MCF 10A (cell line): ENCODE measurements around the gene TOR4A. TPM values are rescaled to one million over a fixed set of nuclear protein-coding genes. Genes with fewer than 3 reads are reported as not detected.

Source experiments
- BruUV-seq: library from RNA; stranded (reverse); fragments of 400-500 nt; replicated peaks from 2 replicates; lab custom pipeline; 2021; lab: Mats Ljungman, UMichigan
- CTCF ChIA-PET: fragments of 300-600 bp; sonication (Branson Sonifier 250); formaldehyde crosslinking; extraction: SDS; loops from one replicate; lab custom pipeline; 2021; ENCODE audit warnings: antibody characterized with exemption, inconsistent platforms; lab: Yijun Ruan, JAX
- POLR2A ChIA-PET: fragments of 300-600, 350-650 bp; sonication (Branson Sonifier 250); formaldehyde crosslinking; extraction: SDS; loops from one replicate; lab custom pipeline; 2020; ENCODE audit warnings: antibody characterized with exemption, inconsistent platforms; lab: Yijun Ruan, JAX
- DNase-seq: peaks from one replicate; pipeline ENCODE4 v3.0.0-alpha.2; 2018; ENCODE audit not compliant: unreplicated experiment
- H3K27ac Mint-ChIP-seq: one replicate; pipeline ENCODE4 v1.8.0; 2022; ENCODE audit warnings: mild to moderate bottlenecking, low read depth, mixed read lengths; ENCODE audit not compliant: unreplicated experiment
- H3K27me3 Mint-ChIP-seq: one replicate; pipeline ENCODE4 v1.8.0; 2022; ENCODE audit warnings: mixed read lengths; ENCODE audit not compliant: insufficient read depth, unreplicated experiment
- H3K36me3 Mint-ChIP-seq: one replicate; pipeline ENCODE4 v1.8.0; 2022; ENCODE audit warnings: mild to moderate bottlenecking, moderate library complexity, mixed read lengths; ENCODE audit not compliant: insufficient read depth, unreplicated experiment
- H3K4me1 Mint-ChIP-seq: one replicate; pipeline ENCODE4 v1.8.0; 2022; ENCODE audit warnings: mixed read lengths; ENCODE audit not compliant: insufficient read depth, unreplicated experiment
- H3K4me3 Mint-ChIP-seq: one replicate; pipeline ENCODE4 v1.8.0; 2022; ENCODE audit warnings: mild to moderate bottlenecking, moderate library complexity, mixed read lengths; ENCODE audit not compliant: unreplicated experiment
- H3K9me3 Mint-ChIP-seq: one replicate; pipeline ENCODE4 v1.8.0; 2022; ENCODE audit warnings: mixed read lengths; ENCODE audit not compliant: unreplicated experiment
- intact Hi-C: fragments of 100-400 bp; cut with micrococcal nuclease; formaldehyde crosslinking; loops from 2 replicates; pipeline ENCODE4 v1.14.1; 2022
- total RNA-seq: library from RNA; stranded (reverse); gene quantifications from 2 replicates; pipeline ENCODE4 v1.2.3, GENCODE V29; 2022
- TF ChIP-seq, protein P1 (sequence below): fragments of 200-600 bp; IDR thresholded peaks from one replicate; pipeline ENCODE4 v1.8.0; 2022; ENCODE audit warnings: antibody characterized with exemption, mild to moderate bottlenecking; ENCODE audit not compliant: unreplicated experiment

TOR4A gene
- total RNA-seq, 1 experiment from 2014 or later: 21.9 TPM

DNA sequence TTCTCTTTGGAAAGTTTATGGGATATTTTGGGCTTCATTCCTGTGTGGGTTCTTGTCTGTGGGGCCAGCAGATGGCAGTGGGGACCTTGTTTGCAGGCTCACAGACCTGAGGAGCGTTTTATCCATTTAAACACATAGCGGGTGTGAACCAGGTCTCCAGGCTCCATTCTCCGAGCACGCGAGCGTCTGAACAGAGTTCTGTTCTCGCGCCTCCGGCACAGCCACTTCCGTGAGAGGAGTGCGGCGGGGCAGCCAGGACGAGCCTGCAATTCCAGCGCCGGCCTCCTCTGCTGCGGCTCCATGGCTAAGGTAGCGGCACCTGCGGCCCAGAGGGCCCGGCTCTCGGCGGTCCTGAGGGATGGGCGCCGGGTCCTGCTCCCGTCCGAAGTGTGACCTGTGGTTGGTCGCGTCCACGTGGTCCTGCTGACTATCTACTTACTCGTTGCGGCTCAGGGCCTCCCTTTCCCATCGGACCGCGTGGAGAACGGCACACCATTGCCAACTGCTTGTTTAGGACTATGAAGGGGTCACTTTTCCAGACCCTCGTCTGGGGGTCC lies 17.2 kb downstream of the TOR4A start:
- intact Hi-C loops: loop anchor here (2.0 kb wide), 1 partner anchor 150 kb away; no protein-coding TSS in a partner anchor
- TF ChIP-seq, protein P1, sequence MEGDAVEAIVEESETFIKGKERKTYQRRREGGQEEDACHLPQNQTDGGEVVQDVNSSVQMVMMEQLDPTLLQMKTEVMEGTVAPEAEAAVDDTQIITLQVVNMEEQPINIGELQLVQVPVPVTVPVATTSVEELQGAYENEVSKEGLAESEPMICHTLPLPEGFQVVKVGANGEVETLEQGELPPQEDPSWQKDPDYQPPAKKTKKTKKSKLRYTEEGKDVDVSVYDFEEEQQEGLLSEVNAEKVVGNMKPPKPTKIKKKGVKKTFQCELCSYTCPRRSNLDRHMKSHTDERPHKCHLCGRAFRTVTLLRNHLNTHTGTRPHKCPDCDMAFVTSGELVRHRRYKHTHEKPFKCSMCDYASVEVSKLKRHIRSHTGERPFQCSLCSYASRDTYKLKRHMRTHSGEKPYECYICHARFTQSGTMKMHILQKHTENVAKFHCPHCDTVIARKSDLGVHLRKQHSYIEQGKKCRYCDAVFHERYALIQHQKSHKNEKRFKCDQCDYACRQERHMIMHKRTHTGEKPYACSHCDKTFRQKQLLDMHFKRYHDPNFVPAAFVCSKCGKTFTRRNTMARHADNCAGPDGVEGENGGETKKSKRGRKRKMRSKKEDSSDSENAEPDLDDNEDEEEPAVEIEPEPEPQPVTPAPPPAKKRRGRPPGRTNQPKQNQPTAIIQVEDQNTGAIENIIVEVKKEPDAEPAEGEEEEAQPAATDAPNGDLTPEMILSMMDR: peak; percentile 30
- H3K4me1 Mint-ChIP-seq: no peaks in the 10 kb centered on the region
- no peak overlapping the region for H3K4me3 Mint-ChIP-seq
- peaks cover 11% of the 10 kb centered on the region for H3K27me3 Mint-ChIP-seq
- H3K27ac Mint-ChIP-seq: no peak overlapping the region
- DNase-seq: no peak
- ChIA-PET CTCF (interaction anchor here (0.6 to 0.8 kb wide), 4 partner anchors 71 to 126 kb away, joined by 3 read pairs; no protein-coding TSS in a partner anchor), POLR2A (interaction anchor here (1.8 kb wide), 1 partner anchor 17 kb away, joined by 7 read pairs; the partner anchor contains the start of gene TOR4A)
- peaks cover 5% of the 10 kb centered on the region for H3K36me3 Mint-ChIP-seq
- no TSS peak for BruUV-seq
- no peaks in the 10 kb centered on the region for H3K9me3 Mint-ChIP-seq

- H3K27me3 Mint-ChIP-seq: peaks cover 11% of the 10 kb centered on the region
- H3K27ac Mint-ChIP-seq: no peak overlapping the region
- no peak for DNase-seq
- POLR2A ChIA-PET: no interaction called here
- H3K4me1 Mint-ChIP-seq: no peaks in the 10 kb centered on the region
- no peaks in the 10 kb centered on the region for H3K9me3 Mint-ChIP-seq
- H3K36me3 Mint-ChIP-seq: peaks cover 5% of the 10 kb centered on the region
- no peak overlapping the region for H3K4me3 Mint-ChIP-seq
- intact Hi-C loops: loop anchor here (2.0 kb wide), 1 partner anchor 149 kb away; no protein-coding TSS in a partner anchor
- CTCF ChIA-PET: interaction anchor here (0.6 to 1.3 kb wide), 4 partner anchors 80 to 150 kb away, joined by 3 to 4 read pairs (median 3); no protein-coding TSS in a partner anchor
- TF ChIP-seq, protein P1: peak; percentile 61
- BruUV-seq: no TSS peak
Observed at GRCh38 chr9:137295238-137295811, 17.8 kb downstream of the TOR4A start.

DNA sequence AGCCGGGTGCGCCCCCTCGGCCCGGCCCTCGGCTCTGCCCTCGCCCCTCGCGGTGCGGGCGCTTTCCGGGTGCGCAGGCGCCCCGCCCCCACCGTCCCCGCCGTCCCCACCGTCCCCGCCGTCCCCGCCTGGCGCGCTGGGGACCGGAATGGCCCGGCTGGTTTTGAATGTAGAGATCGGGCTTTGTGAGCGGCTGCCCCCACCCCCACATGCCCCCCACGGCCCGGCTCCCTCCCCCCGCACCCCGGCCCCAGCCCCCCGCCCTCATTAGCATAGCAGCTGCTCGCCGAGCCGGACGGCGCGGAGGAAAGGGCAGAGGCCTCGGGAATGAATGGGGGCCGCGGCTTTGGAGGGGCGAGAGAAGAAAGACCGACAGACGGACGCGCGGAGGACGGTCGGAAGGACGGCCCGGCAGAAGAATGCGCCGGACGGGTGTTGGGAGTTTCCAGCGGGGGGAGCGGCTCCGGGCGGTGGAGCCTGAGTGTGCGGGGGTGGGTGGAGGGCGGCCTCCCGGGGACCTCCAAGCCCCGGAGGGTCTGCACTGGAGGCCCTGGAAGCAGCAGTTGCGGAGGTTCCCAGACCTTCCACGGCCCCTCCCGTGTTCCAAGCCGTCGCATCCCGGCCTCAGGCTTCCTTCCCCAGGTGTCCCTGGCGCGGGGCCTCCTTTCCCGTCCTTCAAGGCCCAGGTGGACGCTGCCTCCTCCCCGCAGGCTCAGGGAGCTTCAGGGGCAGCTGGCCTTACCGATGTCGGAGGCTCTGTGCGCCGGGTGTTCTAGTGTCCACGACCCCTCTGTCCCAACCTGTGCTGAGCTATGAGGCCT lies 18.5 kb downstream of the TOR4A start:
- Mint-ChIP-seq H3K36me3 (peaks cover 5% of the 10 kb centered on the region), H3K9me3 (no peaks in the 10 kb centered on the region), H3K4me1 (no peaks in the 10 kb centered on the region), H3K4me3 (peak overlapping the region; percentile 44), H3K27ac (no peak overlapping the region), H3K27me3 (peaks cover 11% of the 10 kb centered on the region)
- TF ChIP-seq, protein P1: no peak
- BruUV-seq: no TSS peak
- DNase-seq: no peak
- intact Hi-C loops: loop anchor here (2.0 kb wide), 1 partner anchor 149 kb away; no protein-coding TSS in a partner anchor
- CTCF ChIA-PET: interaction anchor here (0.6 to 1.3 kb wide), 2 partner anchors 8 to 149 kb away, joined by 3 to 4 read pairs; no protein-coding TSS in a partner anchor
- POLR2A ChIA-PET: no interaction called here
